NT2/D1 (cell line): ENCODE results near the gene C4orf51.
"Not testable (repeated sequence)": the region's sequence is repeated elsewhere in the genome, so short reads cannot be mapped to it uniquely, and the experiment has no call there.

Experiments
- DNase-seq: peaks from one replicate; pipeline ENCODE4 v3.0.0-alpha.2; 2011; ENCODE audit warnings: low read depth, low spot score
- H3K27me3 ChIP-seq: 2 replicates; pipeline ENCODE4 v1.6.0; 2011; ENCODE audit warnings: mild to moderate bottlenecking; ENCODE audit not compliant: insufficient read length, insufficient read depth
- H3K36me3 ChIP-seq: 2 replicates; pipeline ENCODE4 v1.6.1; 2011; ENCODE audit warnings: mild to moderate bottlenecking, low read length, mixed read lengths; ENCODE audit not compliant: insufficient read depth, insufficient read length
- H3K4me1 ChIP-seq: 2 replicates; pipeline ENCODE4 v1.5.1; 2011; ENCODE audit not compliant: insufficient read depth, insufficient read length
- H3K4me3 ChIP-seq: 2 replicates; pipeline ENCODE4 v1.5.1; 2011; ENCODE audit warnings: low read depth; ENCODE audit not compliant: insufficient read length
- H3K9ac ChIP-seq: 2 replicates; pipeline ENCODE4 v1.6.0; 2011; ENCODE audit warnings: low read depth; ENCODE audit not compliant: insufficient read length
- H3K9me3 ChIP-seq: 2 replicates; pipeline ENCODE4 v1.5.1; 2011; ENCODE audit warnings: mild to moderate bottlenecking, low read length; ENCODE audit not compliant: insufficient read depth
- SUZ12 ChIP-seq: IDR thresholded peaks from 2 replicates; pipeline ENCODE4 v1.6.1; 2011; ENCODE audit not compliant: insufficient read length, insufficient read depth; ENCODE audit errors: extremely low read depth
- YY1 ChIP-seq: IDR thresholded peaks from 2 replicates; pipeline ENCODE4 v1.6.1; 2011; ENCODE audit not compliant: insufficient read length, insufficient read depth
- ZNF274 ChIP-seq: IDR thresholded peaks from 2 replicates; pipeline ENCODE4 v1.6.1; 2011; ENCODE audit warnings: mild to moderate bottlenecking, low read depth, low read length

C4orf51 gene

DNA sequence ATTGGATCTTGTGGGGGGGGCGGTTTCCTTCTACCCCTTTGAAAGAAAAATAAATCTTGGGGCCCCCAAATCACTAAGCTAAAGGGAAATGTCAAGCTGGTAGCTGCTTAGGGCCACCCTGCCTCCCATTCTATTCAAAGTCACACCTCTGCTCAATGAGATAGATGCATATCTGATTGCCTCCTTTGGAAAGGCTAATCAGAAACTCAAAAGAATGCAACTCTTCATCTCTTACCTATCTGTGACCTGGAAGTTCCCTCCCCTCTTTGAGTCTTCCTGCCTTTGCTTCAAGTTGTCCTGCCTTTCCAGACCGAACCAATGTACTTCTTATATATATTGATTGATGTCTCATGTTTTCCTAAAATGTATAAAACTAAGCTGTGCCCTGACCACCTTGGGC lies 7.0 kb downstream of the C4orf51 start:
- H3K4me3 ChIP-seq: no peak overlapping the region
- no peaks in the 10 kb centered on the region for H3K4me1 ChIP-seq
- H3K36me3 ChIP-seq: no peaks in the 10 kb centered on the region
- 0 out of 2 replicates have a peak, but pooled peaks cover 4% of the 10 kb centered on the region for H3K9me3 ChIP-seq
- H3K9ac ChIP-seq: no peak overlapping the region
- no peaks in the 10 kb centered on the region for H3K27me3 ChIP-seq
- no peak for DNase-seq
- TF ChIP-seq ZNF274: no peak
- TF ChIP-seq YY1: no peak
- TF ChIP-seq SUZ12: no peak

GRCh38 chr4:145690610-145691009 lies 10.7 kb downstream of the C4orf51 start:
- H3K4me1 ChIP-seq: no peaks in the 10 kb centered on the region
- H3K36me3 ChIP-seq: no peaks in the 10 kb centered on the region
- H3K4me3 ChIP-seq: no peak overlapping the region
- 0 out of 2 replicates have a peak, but pooled peaks cover 8% of the 10 kb centered on the region for H3K9me3 ChIP-seq
- TF ChIP-seq SUZ12 (no peak), YY1 (no peak), ZNF274 (no peak)
- no peaks in the 10 kb centered on the region for H3K27me3 ChIP-seq
- H3K9ac ChIP-seq: no peak overlapping the region
- no peak for DNase-seq

DNA sequence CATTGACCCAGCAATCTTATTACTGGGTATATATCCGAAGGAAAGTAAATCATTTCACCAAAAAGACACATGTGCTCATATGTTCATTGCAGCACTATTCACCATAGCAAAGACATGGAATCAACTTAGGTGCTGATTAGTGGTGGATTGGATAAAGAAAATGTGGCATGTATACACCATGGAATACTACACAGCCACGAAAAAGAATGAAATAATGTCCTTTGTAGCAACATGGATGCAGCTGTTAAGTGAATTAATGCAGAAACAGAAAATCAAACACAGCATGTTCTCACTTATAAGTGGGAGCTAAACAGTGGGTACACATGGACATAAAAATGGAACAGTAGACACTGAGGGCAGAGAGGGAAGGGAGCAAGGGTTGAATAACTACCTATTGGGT lies 11.5 kb downstream of the C4orf51 start:
- not testable (repeated sequence) for H3K36me3 ChIP-seq, DNase-seq, H3K4me1 ChIP-seq, H3K27me3 ChIP-seq, H3K4me3 ChIP-seq, H3K9ac ChIP-seq, H3K9me3 ChIP-seq

DNA sequence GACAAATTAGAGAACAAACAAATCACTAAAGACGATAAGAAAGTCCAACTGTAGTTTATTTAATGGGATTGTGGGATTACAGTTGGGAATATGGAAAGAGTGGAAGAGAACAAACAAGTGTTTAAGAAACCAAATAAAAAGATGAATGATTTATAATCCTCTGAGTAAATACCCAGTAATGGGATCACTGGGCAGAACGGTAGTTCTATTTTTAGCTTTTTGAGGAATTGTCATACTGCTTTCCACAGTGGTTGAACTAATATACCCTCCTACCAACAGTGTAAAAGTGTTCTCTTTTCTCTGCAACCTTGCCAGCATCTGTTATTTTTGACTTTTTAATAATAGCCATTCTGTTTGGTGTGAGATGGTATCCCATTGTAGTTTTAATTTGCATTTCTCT lies 15.0 kb downstream of the C4orf51 start:
- DNase-seq: no peak

DNA sequence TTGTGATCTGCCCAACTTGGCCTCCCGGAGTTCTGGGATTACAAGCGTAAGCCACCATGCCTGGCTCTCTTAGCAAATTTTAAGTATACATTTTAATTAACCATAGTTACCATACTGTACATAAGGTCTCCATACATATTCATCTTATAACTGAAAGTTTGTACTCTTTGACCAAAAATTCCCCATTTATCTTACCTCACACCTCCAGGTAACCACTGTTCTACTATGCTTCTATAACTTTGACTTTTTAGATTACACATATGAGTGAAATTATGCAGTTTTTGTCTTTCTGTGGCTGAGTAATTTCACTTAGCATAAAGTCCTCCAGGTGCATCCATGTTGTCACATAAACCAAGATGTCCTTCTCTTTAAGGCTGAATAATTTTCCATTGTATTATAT lies 17.4 kb downstream of the C4orf51 start:
- H3K4me3 ChIP-seq: no peak overlapping the region
- no peak for DNase-seq
- no peak for TF ChIP-seq SUZ12
- no peak for TF ChIP-seq YY1
- no peak for TF ChIP-seq ZNF274
- peaks cover 5% of the 10 kb centered on the region; the same call in 1 of the 2 replicates for H3K9me3 ChIP-seq
- no peaks in the 10 kb centered on the region for H3K27me3 ChIP-seq
- no peaks in the 10 kb centered on the region for H3K4me1 ChIP-seq
- no peak overlapping the region for H3K9ac ChIP-seq
- no peaks in the 10 kb centered on the region for H3K36me3 ChIP-seq

More for the DNA sequence above, 15.0 kb downstream of the C4orf51 start:
- H3K4me1 ChIP-seq: no peaks in the 10 kb centered on the region
- H3K9ac ChIP-seq: no peak overlapping the region
- no peaks in the 10 kb centered on the region for H3K36me3 ChIP-seq
- no peak for TF ChIP-seq YY1
- no peak for TF ChIP-seq ZNF274
- no peak for TF ChIP-seq SUZ12
- H3K9me3 ChIP-seq: peaks cover 13% of the 10 kb centered on the region; the same call in 1 of the 2 replicates
- no peaks in the 10 kb centered on the region for H3K27me3 ChIP-seq
- H3K4me3 ChIP-seq: no peak overlapping the region

DNA sequence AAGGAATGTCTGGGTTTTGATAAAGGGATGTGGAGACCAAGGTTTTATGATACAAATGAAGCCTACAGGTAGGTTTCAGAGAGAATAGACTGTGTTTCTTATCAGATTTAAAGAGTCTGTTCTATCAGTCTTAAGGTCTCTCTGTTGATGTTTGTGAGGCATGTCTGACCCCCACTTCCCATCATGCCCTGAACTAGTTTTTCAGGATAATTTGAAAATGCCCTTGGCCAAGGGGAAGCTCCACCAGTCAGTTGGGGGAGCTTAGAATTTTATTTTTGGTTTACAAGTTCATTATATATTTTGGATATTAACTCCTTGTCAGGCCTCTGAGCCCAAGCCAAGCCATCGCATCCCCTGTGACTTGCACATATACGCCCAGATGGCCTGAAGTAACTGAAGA lies 18.6 kb downstream of the C4orf51 start:
- H3K4me3 ChIP-seq: no peak overlapping the region
- no peak for DNase-seq
- TF ChIP-seq ZNF274: no peak
- no peak for TF ChIP-seq YY1
- no peak for TF ChIP-seq SUZ12
- no peak overlapping the region for H3K9ac ChIP-seq
- H3K27me3 ChIP-seq: no peaks in the 10 kb centered on the region
- H3K36me3 ChIP-seq: no peaks in the 10 kb centered on the region
- peaks cover 5% of the 10 kb centered on the region; the same call in 1 of the 2 replicates for H3K9me3 ChIP-seq
- H3K4me1 ChIP-seq: no peaks in the 10 kb centered on the region

DNA sequence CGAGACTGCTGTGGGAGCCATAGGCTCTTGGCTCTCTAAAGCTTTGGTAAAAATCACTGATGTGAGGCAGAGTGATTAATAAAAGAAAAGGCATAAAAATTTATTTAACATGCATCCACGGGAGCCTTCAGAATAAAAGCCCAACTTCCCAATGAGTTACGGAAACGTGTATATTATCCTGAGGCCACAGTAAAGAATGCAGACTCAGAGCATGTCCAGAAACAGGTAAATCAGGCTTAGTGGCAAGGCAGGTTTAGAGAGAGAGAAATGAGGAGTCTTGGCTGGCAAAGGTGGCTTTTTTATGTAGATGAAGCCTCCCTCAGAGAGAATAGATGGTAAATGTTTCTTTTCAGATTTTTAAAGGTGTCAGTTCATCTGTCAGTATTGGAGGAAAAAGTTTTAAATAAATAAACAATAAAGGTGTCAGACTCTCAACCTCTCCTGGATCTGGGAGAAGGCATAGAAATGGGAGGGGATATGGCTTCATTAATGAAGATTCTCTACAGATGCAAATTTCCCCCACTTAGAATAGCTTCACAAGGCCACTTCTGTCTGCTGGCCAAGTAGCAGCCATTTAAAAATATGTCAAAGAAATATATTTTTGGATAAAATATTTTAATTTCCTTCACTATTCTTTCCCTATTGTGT lies 24.0 kb downstream of the C4orf51 start:
- Histone ChIP-seq H3K4me3 (no peak overlapping the region), H3K9ac (no peak overlapping the region), H3K36me3 (no peaks in the 10 kb centered on the region), H3K4me1 (no peaks in the 10 kb centered on the region), H3K9me3 (no peaks in the 10 kb centered on the region), H3K27me3 (no peaks in the 10 kb centered on the region)
- no peak for TF ChIP-seq YY1
- TF ChIP-seq ZNF274: no peak
- TF ChIP-seq SUZ12: no peak
- DNase-seq: no peak
